Measurements from ENCODE around the gene CNTNAP2.

CNTNAP2 gene

GRCh38 chr7:146449625-146450024, 333.0 kb downstream of the CNTNAP2 start:
- DNase-seq: no peak

- DNase-seq: no peak
These were observed 338.6 kb downstream of the CNTNAP2 start for GRCh38 chr7:146455091-146455655.

- DNase-seq: no peak
These were observed 362.4 kb downstream of the CNTNAP2 start for GRCh38 chr7:146479040-146479439.

GRCh38 chr7:146486519-146486918, 369.9 kb downstream of the CNTNAP2 start:
- no peak for DNase-seq

GRCh38 chr7:146492017-146492416, 375.4 kb downstream of the CNTNAP2 start:
- DNase-seq: no peak

GRCh38 chr7:146494952-146495596, 378.5 kb downstream of the CNTNAP2 start:
- no peak for DNase-seq

- DNase-seq: no peak
These were observed 380.1 kb downstream of the CNTNAP2 start for GRCh38 chr7:146496657-146497056.

- no peak for DNase-seq
These were observed 383.4 kb downstream of the CNTNAP2 start for GRCh38 chr7:146499970-146500369.

- DNase-seq: no peak
These were observed 387.2 kb downstream of the CNTNAP2 start for GRCh38 chr7:146503844-146504243.

- DNase-seq: no peak
These were observed 393.6 kb downstream of the CNTNAP2 start for GRCh38 chr7:146510088-146510680.

- no peak for DNase-seq
These were observed 397.7 kb downstream of the CNTNAP2 start for GRCh38 chr7:146514304-146514703.

- DNase-seq: no peak
These were observed 412.0 kb downstream of the CNTNAP2 start for GRCh38 chr7:146528581-146528980.

- no peak for DNase-seq
These were observed 423.2 kb downstream of the CNTNAP2 start for GRCh38 chr7:146539836-146540235.

- DNase-seq: no peak
These were observed 425.5 kb downstream of the CNTNAP2 start for GRCh38 chr7:146542101-146542500.

- no peak for DNase-seq
These were observed 428.1 kb downstream of the CNTNAP2 start for GRCh38 chr7:146544748-146545147.

- no peak for DNase-seq
These were observed 432.2 kb downstream of the CNTNAP2 start for GRCh38 chr7:146548816-146549215.

- no peak for DNase-seq
These were observed 438.0 kb downstream of the CNTNAP2 start for GRCh38 chr7:146554556-146554955.

GRCh38 chr7:146557971-146558469, 441.4 kb downstream of the CNTNAP2 start:
- DNase-seq: no peak

GRCh38 chr7:146565872-146566271, 449.3 kb downstream of the CNTNAP2 start:
- no peak for DNase-seq

GRCh38 chr7:146575903-146576302, 459.3 kb downstream of the CNTNAP2 start:
- no peak for DNase-seq

- DNase-seq: no peak
These were observed 475.4 kb downstream of the CNTNAP2 start for GRCh38 chr7:146591976-146592375.

- DNase-seq: no peak
These were observed 490.0 kb downstream of the CNTNAP2 start for GRCh38 chr7:146606628-146607027.

GRCh38 chr7:146619641-146620040, 503.0 kb downstream of the CNTNAP2 start:
- DNase-seq: no peak

- DNase-seq: no peak
These were observed 510.3 kb downstream of the CNTNAP2 start for GRCh38 chr7:146626912-146627311.

Data from NCI-H187 (cell line).